ENCODE data around the gene KDM6B.

The KDM6B gene

DNA sequence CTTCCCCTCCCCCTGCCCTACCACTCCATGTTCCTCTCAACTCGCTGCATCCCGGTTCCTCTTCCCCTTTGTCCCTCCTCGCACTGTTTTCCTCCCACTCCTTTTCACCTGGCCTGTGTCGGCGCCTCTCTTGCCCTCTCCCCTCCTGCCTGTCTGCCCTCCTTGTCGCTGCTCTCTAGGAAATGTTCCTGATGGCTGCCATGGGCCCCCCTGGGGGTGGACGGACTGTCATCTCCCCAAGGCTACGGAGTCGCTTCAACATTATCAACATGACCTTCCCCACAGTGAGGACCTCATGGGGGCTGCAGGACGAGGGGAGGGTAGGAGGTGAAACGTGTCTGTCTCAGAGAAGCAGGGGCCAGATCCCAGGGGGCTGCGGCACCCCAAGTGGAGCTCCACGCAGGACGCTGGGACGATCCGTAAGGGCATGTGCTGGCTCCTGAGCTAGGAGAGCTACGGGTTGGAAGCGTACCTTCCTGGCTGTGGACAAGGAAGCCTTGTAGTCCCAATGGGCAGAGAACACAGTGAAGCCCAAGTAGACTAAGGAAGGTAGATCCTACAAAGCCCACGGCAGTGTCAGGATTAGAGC lies 39.8 kb upstream of the KDM6B start:
- in situ Hi-C loops (cut with MboI; ENCODE audit: low pct_unique_long_range_greater_than_20kb, low sequenced_read_pairs, unreplicated experiment): no loop called here

DNA sequence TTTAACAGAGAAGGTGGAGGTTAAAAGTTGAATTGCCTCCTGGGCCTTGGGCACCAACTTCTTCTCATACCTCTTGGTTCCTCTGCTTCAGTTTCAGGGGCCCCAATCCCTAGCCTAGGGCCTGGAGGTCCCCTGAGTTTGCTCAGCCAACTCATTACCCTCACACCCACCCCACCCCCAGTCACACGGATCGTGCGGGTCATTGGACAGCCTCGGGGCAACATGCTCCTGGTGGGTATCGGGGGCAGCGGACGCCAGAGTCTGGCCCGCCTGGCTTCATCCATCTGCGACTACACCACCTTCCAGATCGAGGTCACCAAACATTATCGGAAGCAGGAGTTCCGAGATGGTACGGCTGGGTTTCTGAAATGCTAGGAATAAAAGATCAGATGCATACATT lies 36.0 kb upstream of the KDM6B start:
- DNase-seq (ENCODE audit: low spot score): no peak
- in situ Hi-C loops (cut with MboI; ENCODE audit: low pct_unique_long_range_greater_than_20kb, low sequenced_read_pairs, unreplicated experiment): no loop called here
- TF ChIP-seq CTCF (IDR thresholded peaks at IDR 0.05; ENCODE audit: extremely low read depth, insufficient read depth, missing control alignments): no peak

More for the DNA sequence above, 39.8 kb upstream of the KDM6B start:
- no peak for TF ChIP-seq CTCF (IDR thresholded peaks at IDR 0.05; ENCODE audit: extremely low read depth, insufficient read depth, missing control alignments)
- DNase-seq (ENCODE audit: low spot score): no peak

DNA sequence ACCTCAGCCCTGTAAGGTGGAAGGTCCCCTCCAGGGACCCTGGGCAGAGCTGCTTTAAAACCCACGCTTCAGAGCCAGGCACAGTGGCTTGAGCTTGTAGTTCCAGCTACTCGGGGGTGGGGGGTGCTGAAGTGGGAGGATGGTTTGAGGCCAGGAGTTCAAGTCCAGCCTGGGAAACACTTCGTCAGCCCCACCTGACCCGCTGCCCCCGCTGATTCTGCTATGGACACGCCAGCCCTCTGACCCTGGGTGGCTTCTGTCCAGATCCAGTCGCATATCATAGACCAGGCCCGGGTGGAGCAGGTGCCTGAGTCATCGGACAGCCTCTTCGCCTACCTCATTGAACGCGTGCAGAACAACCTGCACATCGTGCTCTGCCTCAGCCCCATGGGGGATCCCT lies 35.2 kb upstream of the KDM6B start:
- DNase-seq (ENCODE audit: low spot score): no peak
- no peak for TF ChIP-seq CTCF (IDR thresholded peaks at IDR 0.05; ENCODE audit: extremely low read depth, insufficient read depth, missing control alignments)
- in situ Hi-C loops (cut with MboI; ENCODE audit: low pct_unique_long_range_greater_than_20kb, low sequenced_read_pairs, unreplicated experiment): no loop called here

GRCh38 chr17:7803981-7804380 lies 30.0 kb upstream of the KDM6B start:
- DNase-seq (ENCODE audit: low spot score): no peak
- in situ Hi-C loops (cut with MboI; ENCODE audit: low pct_unique_long_range_greater_than_20kb, low sequenced_read_pairs, unreplicated experiment): no loop called here
- TF ChIP-seq CTCF (IDR thresholded peaks at IDR 0.05; ENCODE audit: extremely low read depth, insufficient read depth, missing control alignments): no peak

DNA sequence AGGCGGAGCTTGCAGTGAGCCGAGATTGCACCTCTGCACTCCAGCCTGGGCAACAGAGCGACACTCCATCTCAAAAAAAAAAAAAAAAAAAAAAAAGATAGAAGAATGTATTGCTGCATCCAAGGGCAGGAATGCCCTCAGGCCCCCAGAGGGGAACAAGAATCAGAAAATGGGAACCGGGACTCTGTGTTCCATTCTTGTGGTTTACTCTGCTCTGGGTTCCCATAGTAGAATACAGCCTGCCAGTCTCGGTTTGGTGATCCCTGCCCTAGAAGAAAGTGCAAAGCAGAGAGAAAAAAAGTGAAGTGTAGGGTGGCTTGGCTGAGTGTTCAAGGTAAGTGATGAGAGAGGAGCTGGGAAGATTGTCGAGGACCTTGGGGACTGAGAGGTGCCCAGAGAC lies 27.4 kb upstream of the KDM6B start:
- no peak for TF ChIP-seq CTCF (IDR thresholded peaks at IDR 0.05; ENCODE audit: extremely low read depth, insufficient read depth, missing control alignments)
- no peak for DNase-seq (ENCODE audit: low spot score)
- in situ Hi-C loops (cut with MboI; ENCODE audit: low pct_unique_long_range_greater_than_20kb, low sequenced_read_pairs, unreplicated experiment): no loop called here

DNA sequence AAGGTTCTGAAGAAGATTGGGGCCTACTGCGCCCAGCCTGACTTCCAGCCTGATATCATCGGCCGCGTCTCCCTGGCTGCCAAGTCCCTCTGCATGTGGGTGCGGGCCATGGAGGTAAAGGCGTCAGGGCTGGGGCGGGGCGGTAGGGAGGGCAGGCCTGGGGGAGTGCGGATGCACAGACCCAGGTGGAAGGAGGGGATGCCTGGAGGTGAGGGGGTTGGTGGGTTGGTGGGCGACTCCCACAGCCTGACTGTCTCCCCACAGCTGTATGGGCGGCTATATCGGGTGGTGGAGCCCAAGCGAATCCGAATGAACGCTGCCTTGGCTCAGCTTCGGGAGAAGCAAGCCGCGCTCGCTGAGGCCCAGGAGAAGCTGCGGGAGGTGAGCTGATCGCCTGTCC lies 26.8 kb upstream of the KDM6B start:
- no peak for DNase-seq (ENCODE audit: low spot score)
- in situ Hi-C loops (cut with MboI; ENCODE audit: low pct_unique_long_range_greater_than_20kb, low sequenced_read_pairs, unreplicated experiment): no loop called here
- TF ChIP-seq CTCF (IDR thresholded peaks at IDR 0.05; ENCODE audit: extremely low read depth, insufficient read depth, missing control alignments): no peak
